ENCODE measurements around the gene EVA1C.

- TF ChIP-seq CTCF (conservative IDR thresholded peaks at IDR 0.05; ENCODE audit: low read length) (no peak), EZH2phosphoT487 (IDR thresholded peaks at IDR 0.05; ENCODE audit: borderline replicate concordance) (no peak)
Observed at GRCh38 chr21:32535612-32536011, 123.1 kb downstream of the EVA1C start.
